Measurements from ENCODE around the gene TRPV4.

Gene TRPV4

GRCh38 chr12:109741970-109742703 is 91.1 kb downstream of the TRPV4 start:
- DNase-seq (ENCODE audit: low read depth in 2 of 3, low spot score in 1 of 3), result no peak

DNA sequence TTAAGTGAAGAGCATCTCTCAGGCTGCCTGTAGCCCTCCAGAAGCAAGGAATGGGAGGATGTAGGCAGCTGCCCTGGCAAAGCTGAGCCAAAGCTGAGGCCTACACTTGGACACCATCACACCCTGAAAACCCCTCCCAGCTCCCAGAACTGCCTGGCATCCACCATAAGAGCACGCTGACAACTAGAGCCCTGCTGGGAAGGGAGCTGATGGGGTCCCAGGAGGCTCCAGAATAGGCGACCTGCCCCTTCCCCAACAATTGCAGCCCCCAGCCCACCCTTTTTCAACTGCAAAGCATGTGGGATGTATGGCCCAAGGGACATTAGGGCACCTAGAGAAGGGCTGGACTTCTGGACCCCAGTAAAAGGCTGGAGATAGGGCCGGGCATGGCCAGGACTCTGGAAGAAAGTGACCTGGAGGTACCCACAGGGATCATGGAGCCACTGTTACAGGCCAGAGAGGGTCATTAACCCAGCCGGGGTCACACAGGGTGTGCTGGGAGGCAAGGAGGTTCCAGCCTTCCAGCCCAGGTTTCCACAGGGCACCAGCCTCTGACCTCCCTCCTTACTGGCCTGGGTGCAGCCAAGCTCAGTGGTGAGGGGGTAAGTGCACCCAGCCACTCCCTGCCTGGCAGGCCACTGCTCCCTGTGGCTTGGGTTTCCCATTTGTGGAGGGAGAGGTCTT is 91.8 kb downstream of the TRPV4 start:
- DNase-seq (ENCODE audit: low read depth in 2 of 3, low spot score in 1 of 3), result no peak

GRCh38 chr12:109740694-109741245 is 92.4 kb downstream of the TRPV4 start:
- no peak for DNase-seq (ENCODE audit: low read depth in 2 of 3, low spot score in 1 of 3)

GRCh38 chr12:109739747-109740693 is 93.2 kb downstream of the TRPV4 start:
- DNase-seq (ENCODE audit: low read depth in 2 of 3, low spot score in 1 of 3), result no peak

DNA sequence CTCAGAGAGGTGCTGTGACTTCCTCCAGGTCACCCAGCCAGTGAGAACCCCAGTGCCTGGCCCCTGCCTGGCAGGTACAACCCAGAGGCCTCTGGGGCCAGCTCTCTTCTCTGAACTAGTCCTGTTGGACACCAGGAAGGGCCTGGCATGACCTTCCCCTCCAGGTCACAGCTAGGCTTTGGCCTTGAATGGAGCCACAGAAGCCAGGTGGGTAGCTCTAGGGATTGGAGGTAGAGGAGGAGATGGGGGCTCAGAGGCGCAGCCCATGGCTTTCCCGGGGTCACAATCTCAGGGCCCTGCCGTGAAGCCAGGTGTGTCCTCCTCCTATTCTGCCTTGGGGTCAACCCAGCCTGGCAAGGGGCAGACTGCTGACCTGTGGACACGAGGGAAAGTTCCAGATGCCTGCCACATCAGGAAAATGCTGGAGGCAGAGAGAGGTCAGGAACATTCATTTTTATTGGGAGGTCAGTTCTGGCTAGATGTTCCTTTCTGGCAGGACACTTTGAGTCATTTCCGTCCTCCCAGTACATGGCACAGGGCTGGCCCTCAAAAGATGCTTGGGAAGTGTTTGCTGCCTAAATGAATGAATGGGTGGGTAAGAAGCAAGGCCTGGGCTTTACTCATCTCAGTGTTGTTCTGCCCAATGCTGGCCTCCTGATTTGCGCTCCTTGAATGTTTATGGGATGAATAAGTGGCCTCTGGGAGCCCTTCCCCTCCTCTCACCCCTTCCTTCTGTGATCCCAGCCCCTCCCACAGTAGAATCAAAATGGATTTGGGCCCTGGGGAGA is 94.1 kb downstream of the TRPV4 start:
- no peak for DNase-seq (ENCODE audit: low read depth in 2 of 3, low spot score in 1 of 3)

DNA sequence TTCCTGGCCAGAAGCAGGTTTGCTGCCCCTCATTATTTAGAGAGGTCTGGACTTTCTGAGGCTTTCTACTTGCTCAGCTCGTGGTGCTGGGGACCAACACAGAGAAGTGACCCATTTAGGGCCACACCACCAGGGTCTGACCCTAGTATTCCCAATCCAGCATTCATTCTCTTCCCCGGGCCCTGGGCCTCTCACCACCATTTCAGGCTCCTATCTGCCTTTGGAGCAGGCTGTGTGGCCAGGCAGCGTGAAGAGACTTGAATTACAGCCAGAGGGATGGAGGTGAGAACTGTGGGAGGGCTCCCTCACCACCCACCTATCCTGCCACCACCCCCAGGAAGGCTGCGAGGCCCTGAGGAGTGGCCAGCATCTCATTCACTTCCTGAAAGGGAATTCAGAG is 95.0 kb downstream of the TRPV4 start:
- DNase-seq (ENCODE audit: low read depth in 2 of 3, low spot score in 1 of 3), result no peak

GRCh38 chr12:109737631-109738030 is 95.6 kb downstream of the TRPV4 start:
- no peak for DNase-seq (ENCODE audit: low read depth in 2 of 3, low spot score in 1 of 3)

GRCh38 chr12:109737126-109737525 is 96.1 kb downstream of the TRPV4 start:
- no peak for DNase-seq (ENCODE audit: low read depth in 2 of 3, low spot score in 1 of 3)

DNA sequence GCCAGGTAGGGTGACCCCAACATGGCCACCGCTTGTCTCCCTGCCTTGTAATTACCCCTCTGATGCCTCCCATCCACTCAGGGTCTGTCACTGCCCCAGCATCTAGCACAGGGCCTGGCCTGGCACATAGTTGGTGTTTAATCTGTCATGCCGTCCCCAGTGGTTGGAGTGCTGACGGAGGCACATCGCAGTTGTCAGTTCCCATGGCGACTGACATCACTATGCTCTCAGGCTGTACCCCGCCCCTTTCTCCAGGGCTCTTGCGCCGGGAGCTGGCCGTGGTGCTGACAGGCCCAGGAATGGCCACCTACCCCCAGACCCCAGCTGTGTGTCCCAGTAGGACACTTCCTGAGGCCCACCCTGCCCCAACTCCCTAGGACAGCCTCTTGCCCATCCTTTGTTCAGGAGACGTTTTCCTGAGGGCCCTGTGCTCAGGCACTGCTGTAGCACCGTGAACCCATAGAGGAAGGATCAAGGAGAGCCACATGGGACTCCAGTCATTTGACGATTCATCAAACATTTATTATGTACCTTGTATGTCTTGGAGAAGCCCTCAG is 96.6 kb downstream of the TRPV4 start:
- no peak for DNase-seq (ENCODE audit: low read depth in 2 of 3, low spot score in 1 of 3)

DNA sequence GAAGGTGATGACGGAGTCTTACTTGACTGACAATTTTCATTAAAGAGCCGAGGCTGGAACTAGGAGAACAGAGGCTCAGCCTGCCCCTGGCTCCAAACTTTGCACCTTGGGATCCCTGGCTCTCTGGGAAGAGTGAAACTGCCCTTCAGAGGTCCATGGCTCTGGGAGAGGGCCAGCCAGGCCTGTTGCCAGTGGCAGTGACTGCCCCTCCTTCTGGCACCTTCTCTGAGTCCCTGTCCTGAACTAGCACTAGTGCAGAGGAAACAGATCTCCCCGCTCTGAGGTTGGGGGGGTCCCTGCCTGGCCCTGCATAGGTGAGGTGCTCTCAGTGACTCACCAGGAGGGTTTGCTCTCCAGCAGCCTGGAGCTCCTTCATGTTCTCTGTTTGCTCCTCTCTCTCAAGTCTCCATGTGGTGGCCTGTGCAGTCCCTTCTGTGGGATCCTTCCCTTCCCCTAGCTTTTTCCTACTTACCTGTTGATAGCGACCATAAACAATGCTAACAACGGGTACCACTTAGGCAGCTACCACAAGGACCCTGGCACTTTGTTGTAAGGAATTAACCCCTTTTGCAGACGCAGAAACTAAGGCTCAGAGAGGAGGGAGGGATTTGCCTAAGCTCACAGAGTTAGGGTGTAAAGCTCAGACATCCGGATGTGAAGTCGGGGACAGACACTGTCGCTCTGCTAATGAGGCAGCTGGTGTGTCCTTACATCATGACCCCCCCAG is 97.2 kb downstream of the TRPV4 start:
- DNase-seq (ENCODE audit: low read depth in 2 of 3, low spot score in 1 of 3), result no peak

- no peak for DNase-seq (ENCODE audit: low read depth in 2 of 3, low spot score in 1 of 3)
These were observed 98.1 kb downstream of the TRPV4 start for GRCh38 chr12:109735051-109735521.

GRCh38 chr12:109734219-109735000 is 98.8 kb downstream of the TRPV4 start:
- no peak for DNase-seq (ENCODE audit: low read depth in 2 of 3, low spot score in 1 of 3)
